NCI-H510A treated with DMSO at 0.1 percent for 48 hours (cell line): Measurements from ENCODE around the gene REPIN1.
A peak's percentile ranks its signal among the peaks of the same experiment; 100 is the strongest.

ENCODE experiments used
- DNase-seq: peaks from one replicate; lab custom pipeline; 2025; lab: John Stamatoyannopoulos, UW

Gene REPIN1

GRCh38 chr7:150396426-150396825, 27.8 kb downstream of the REPIN1 start:
- DNase-seq, result no peak

- DNase-seq, result no peak
Measured at GRCh38 chr7:150396851-150397260, 28.2 kb downstream of the REPIN1 start.

- no peak for DNase-seq
Measured at GRCh38 chr7:150397346-150398107, 28.9 kb downstream of the REPIN1 start.

GRCh38 chr7:150398108-150398964, 29.7 kb downstream of the REPIN1 start:
- DNase-seq, result no peak

GRCh38 chr7:150398965-150399320, 30.3 kb downstream of the REPIN1 start:
- no peak for DNase-seq

GRCh38 chr7:150399421-150400007, 30.9 kb downstream of the REPIN1 start:
- DNase-seq, result no peak

- no peak for DNase-seq
Measured at GRCh38 chr7:150400008-150400787, 31.6 kb downstream of the REPIN1 start.

- DNase-seq, result no peak
Measured at GRCh38 chr7:150400788-150401423, 32.3 kb downstream of the REPIN1 start.

- DNase-seq, result no peak
Measured at GRCh38 chr7:150401424-150401790, 32.8 kb downstream of the REPIN1 start.

GRCh38 chr7:150401861-150402631, 33.4 kb downstream of the REPIN1 start:
- no peak for DNase-seq

GRCh38 chr7:150402671-150403321, 34.2 kb downstream of the REPIN1 start:
- DNase-seq, result no peak

- no peak for DNase-seq
Measured at GRCh38 chr7:150403376-150404171, 35.0 kb downstream of the REPIN1 start.

- DNase-seq, result peak; percentile 4
Measured at GRCh38 chr7:150404172-150404804, 35.7 kb downstream of the REPIN1 start.

GRCh38 chr7:150404805-150405583, 36.4 kb downstream of the REPIN1 start:
- peak; percentile 40 for DNase-seq

- peak; percentile 2 for DNase-seq
Measured at GRCh38 chr7:150405584-150406311, 37.1 kb downstream of the REPIN1 start.

GRCh38 chr7:150406312-150406566, 37.6 kb downstream of the REPIN1 start:
- no peak for DNase-seq

- no peak for DNase-seq
Measured at GRCh38 chr7:150406567-150407421, 38.2 kb downstream of the REPIN1 start.
